HepG2 (cell line): Measurements from ENCODE around the gene ZNF556. TPM values are rescaled to one million over a fixed set of nuclear protein-coding genes. Genes with fewer than 3 reads are reported as not detected.

ENCODE experiments used
- CENPX ChIP-seq: sonication (generic); formaldehyde crosslinking; IDR thresholded peaks from 2 replicates; pipeline ENCODE4 v1.9.0; 2021; ENCODE audit warnings: mild to moderate bottlenecking, missing genetic modification reagents, moderate library complexity
- DNMT3B ChIP-seq: conservative IDR thresholded peaks from 2 replicates; pipeline ENCODE4 v1.6.1; 2016; ENCODE audit warnings: missing biosample characterization, control low read depth
- GABPB1 ChIP-seq: IDR thresholded peaks from 2 replicates; pipeline ENCODE4 v1.6.1; 2016; ENCODE audit warnings: mild to moderate bottlenecking, missing genetic modification reagents, moderate library complexity, missing compliant biosample characterization
- HDAC1 ChIP-seq: sonication (generic); formaldehyde crosslinking; IDR thresholded peaks from 2 replicates; pipeline ENCODE4 v1.5.1; 2020; ENCODE audit warnings: mild to moderate bottlenecking, missing genetic modification reagents
- KLF16 ChIP-seq, 2 experiments: sonication (generic) in 1 of 2; formaldehyde crosslinking in 1 of 2; IDR thresholded peaks; 2 replicates each; pipeline versions ENCODE4 v1.6.1 to v1.8.0; 2016 to 2023; ENCODE audit warnings: missing genetic modification reagents in 2 of 2, missing compliant biosample characterization in 1 of 2
- NBN ChIP-seq: fragments of 450-650 bp; conservative IDR thresholded peaks from 2 replicates; pipeline ENCODE4 v1.6.1; 2017
- NONO ChIP-seq, 2 experiments: fragments of 450-650 bp in 1 of 2; sonication (generic) in 1 of 2; formaldehyde crosslinking in 1 of 2; IDR thresholded peaks in 1 of 2; conservative IDR thresholded peaks in 1 of 2; 2 replicates each; pipeline versions ENCODE4 v1.6.1 to v1.8.0; 2017 to 2022; ENCODE audit warnings: mild to moderate bottlenecking in 1 of 2, missing genetic modification reagents in 1 of 2, moderate library complexity in 1 of 2
- PHF21A ChIP-seq: sonication (generic); formaldehyde crosslinking; IDR thresholded peaks from 2 replicates; pipeline ENCODE4 v1.5.0; 2020; ENCODE audit warnings: mild to moderate bottlenecking, missing genetic modification reagents
- POLR2A ChIP-seq, 2 experiments: IDR thresholded peaks; 2 replicates each; pipeline ENCODE4 v1.6.1; 2011; ENCODE audit warnings: low read depth in 2 of 2, low read length in 2 of 2, mild to moderate bottlenecking in 1 of 2, moderate library complexity in 1 of 2; ENCODE audit not compliant: insufficient read depth in 1 of 2
- RFX1 ChIP-seq: fragments of 450-650 bp; IDR thresholded peaks from 2 replicates; pipeline ENCODE4 v1.6.1; 2017
- TGIF2 ChIP-seq: IDR thresholded peaks from 2 replicates; pipeline ENCODE4 v1.6.1; 2016; ENCODE audit warnings: control low read depth, missing compliant biosample characterization
- ZFY ChIP-seq: sonication (generic); formaldehyde crosslinking; IDR thresholded peaks from 2 replicates; pipeline ENCODE4 v1.4.0; 2020; ENCODE audit warnings: missing genetic modification reagents
- ZNF713 ChIP-seq: sonication (generic); formaldehyde crosslinking; IDR thresholded peaks from 2 replicates; pipeline ENCODE4 v1.4.0; 2020; ENCODE audit warnings: mild to moderate bottlenecking, missing genetic modification reagents
- ZNF720 ChIP-seq: sonication (generic); formaldehyde crosslinking; IDR thresholded peaks from 2 replicates; pipeline ENCODE4 v1.4.0; 2020; ENCODE audit warnings: missing genetic modification reagents
- ZNF773 ChIP-seq: sonication (generic); formaldehyde crosslinking; IDR thresholded peaks from 2 replicates; pipeline ENCODE4 v1.4.0; 2020; ENCODE audit warnings: missing genetic modification reagents, borderline replicate concordance
- ZNF792 ChIP-seq: IDR thresholded peaks from 2 replicates; pipeline ENCODE4 v1.6.1; 2016
- ZNF816 ChIP-seq: sonication (generic); formaldehyde crosslinking; IDR thresholded peaks from 2 replicates; pipeline ENCODE4 v1.8.0; 2022; ENCODE audit warnings: missing genetic modification reagents, mild to moderate bottlenecking, borderline replicate concordance
- polyA plus RNA-seq, 8 experiments: library from polyadenylated mRNA; depleted of rRNA in 3 of 8; stranded (reverse) in 7 of 8; unstranded in 1 of 8; fragments of >200 nt; fragmentation: Illumina TruSeq in 4 of 8; extraction: Trizol in 4 of 8; gene quantifications; 2 replicates each; pipeline versions ENCODE4 v1.2.1 to v1.2.3, GENCODE V29; 2011 to 2016; ENCODE audit warnings: low read depth in 4 of 8, missing spikeins in 1 of 8, mixed read lengths in 1 of 8; ENCODE audit not compliant: insufficient read depth in 1 of 8
- total RNA-seq, 5 experiments: library from RNA; depleted of rRNA; stranded (reverse); fragments of >200 nt; fragmentation: Illumina TruSeq; extraction: Trizol; gene quantifications; 2 replicates each; pipeline ENCODE4 v1.2.3, GENCODE V29; 2016; ENCODE audit warnings: low read depth in 1 of 5
- TF ChIP-seq, protein P1 (sequence below): sonication (generic); formaldehyde crosslinking; IDR thresholded peaks from 2 replicates; pipeline ENCODE4 v1.4.0; 2020; ENCODE audit warnings: missing genetic modification reagents
- TF ChIP-seq, protein P2 (sequence below): sonication (generic); formaldehyde crosslinking; IDR thresholded peaks from 2 replicates; pipeline ENCODE4 v1.9.0; 2022; ENCODE audit warnings: missing genetic modification reagents, mild to moderate bottlenecking, borderline replicate concordance
- TF ChIP-seq, protein P3 (sequence below): sonication (generic); formaldehyde crosslinking; IDR thresholded peaks from 2 replicates; pipeline ENCODE4 v1.4.0; 2020; ENCODE audit warnings: missing genetic modification reagents
- TF ChIP-seq, protein P4 (sequence below): sonication (generic); formaldehyde crosslinking; IDR thresholded peaks from 2 replicates; pipeline ENCODE4 v1.4.0; 2020; ENCODE audit warnings: mild to moderate bottlenecking, missing genetic modification reagents
- TF ChIP-seq, protein P5 (sequence below): sonication (generic); formaldehyde crosslinking; IDR thresholded peaks from 2 replicates; pipeline ENCODE4 v1.5.0; 2020; ENCODE audit warnings: mild to moderate bottlenecking, missing genetic modification reagents

ZNF556 gene
- total and polyA plus RNA-seq, 2 of the 13 experiments (the other 11 are each of a cell fraction or from before 2014, with no cell fraction given): 4.2 to 28.6 TPM

DNA sequence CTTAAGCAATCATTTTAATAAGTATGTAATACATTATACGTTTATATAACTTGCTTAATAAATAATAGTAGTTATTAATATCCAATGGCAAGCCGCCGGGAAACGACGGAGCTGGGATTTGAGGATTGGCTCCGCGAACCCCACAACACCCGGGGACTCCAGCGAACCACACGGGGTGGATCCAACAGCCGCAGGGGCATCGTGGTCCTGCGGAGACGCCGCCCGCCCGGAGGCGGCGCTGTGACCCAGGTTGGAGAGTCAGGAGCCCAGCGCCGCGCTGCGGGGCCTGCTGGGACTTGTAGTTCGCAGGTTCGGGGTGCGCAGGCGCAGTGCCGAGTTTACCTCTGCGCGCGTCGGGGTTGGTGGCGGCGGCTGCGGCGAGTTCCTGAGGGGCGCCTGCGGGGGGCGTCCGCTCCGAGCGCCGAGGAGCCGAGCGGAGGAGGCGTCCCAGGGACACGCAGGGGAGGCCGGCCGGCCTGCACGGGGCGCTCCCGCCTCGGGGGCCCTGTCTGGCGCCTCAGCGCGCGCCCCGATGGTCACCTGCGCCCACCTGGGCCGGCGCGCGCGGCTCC lies 47.5 kb upstream of the ZNF556 start, which contains the start of gene ZNF554 (continued):
- TF ChIP-seq, protein P1, sequence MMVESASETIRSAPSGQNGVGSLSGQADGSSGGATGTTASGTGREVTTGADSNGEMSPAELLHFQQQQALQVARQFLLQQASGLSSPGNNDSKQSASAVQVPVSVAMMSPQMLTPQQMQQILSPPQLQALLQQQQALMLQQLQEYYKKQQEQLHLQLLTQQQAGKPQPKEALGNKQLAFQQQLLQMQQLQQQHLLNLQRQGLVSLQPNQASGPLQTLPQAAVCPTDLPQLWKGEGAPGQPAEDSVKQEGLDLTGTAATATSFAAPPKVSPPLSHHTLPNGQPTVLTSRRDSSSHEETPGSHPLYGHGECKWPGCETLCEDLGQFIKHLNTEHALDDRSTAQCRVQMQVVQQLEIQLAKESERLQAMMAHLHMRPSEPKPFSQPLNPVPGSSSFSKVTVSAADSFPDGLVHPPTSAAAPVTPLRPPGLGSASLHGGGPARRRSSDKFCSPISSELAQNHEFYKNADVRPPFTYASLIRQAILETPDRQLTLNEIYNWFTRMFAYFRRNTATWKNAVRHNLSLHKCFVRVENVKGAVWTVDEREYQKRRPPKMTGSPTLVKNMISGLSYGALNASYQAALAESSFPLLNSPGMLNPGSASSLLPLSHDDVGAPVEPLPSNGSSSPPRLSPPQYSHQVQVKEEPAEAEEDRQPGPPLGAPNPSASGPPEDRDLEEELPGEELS: peak; percentile 39; the same call in 1 of the 2 replicates
- no peak for TF ChIP-seq CENPX (CRISPR knock-in tag)
- TF ChIP-seq ZNF792: peak; percentile 62; the same call in 1 of the 2 replicates
- no peak for TF ChIP-seq RFX1
- no peak for TF ChIP-seq ZNF720 (CRISPR knock-in tag)
- peak; percentile 87 for TF ChIP-seq ZFY (CRISPR knock-in tag)
- TF ChIP-seq PHF21A (CRISPR knock-in tag): peak; percentile 71
- TF ChIP-seq, protein P2, sequence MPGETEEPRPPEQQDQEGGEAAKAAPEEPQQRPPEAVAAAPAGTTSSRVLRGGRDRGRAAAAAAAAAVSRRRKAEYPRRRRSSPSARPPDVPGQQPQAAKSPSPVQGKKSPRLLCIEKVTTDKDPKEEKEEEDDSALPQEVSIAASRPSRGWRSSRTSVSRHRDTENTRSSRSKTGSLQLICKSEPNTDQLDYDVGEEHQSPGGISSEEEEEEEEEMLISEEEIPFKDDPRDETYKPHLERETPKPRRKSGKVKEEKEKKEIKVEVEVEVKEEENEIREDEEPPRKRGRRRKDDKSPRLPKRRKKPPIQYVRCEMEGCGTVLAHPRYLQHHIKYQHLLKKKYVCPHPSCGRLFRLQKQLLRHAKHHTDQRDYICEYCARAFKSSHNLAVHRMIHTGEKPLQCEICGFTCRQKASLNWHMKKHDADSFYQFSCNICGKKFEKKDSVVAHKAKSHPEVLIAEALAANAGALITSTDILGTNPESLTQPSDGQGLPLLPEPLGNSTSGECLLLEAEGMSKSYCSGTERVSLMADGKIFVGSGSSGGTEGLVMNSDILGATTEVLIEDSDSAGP (CRISPR knock-in tag): peak; percentile 91
- no peak for TF ChIP-seq NONO (IDR thresholded peaks at IDR 0.05)
- peak; percentile 88; the same call in 1 of the 2 replicates for TF ChIP-seq NONO (CRISPR knock-in tag; conservative IDR thresholded peaks at IDR 0.05)
- peak; percentile 10 to 60; a peak in 1 of 4 replicates for TF ChIP-seq POLR2A (IDR thresholded peaks at IDR 0.05; ENCODE audit: insufficient read depth in 1 of 2, low read depth in 2 of 2, low read length in 2 of 2)
- TF ChIP-seq HDAC1 (CRISPR knock-in tag): peak; percentile 81
- TF ChIP-seq, protein P3, sequence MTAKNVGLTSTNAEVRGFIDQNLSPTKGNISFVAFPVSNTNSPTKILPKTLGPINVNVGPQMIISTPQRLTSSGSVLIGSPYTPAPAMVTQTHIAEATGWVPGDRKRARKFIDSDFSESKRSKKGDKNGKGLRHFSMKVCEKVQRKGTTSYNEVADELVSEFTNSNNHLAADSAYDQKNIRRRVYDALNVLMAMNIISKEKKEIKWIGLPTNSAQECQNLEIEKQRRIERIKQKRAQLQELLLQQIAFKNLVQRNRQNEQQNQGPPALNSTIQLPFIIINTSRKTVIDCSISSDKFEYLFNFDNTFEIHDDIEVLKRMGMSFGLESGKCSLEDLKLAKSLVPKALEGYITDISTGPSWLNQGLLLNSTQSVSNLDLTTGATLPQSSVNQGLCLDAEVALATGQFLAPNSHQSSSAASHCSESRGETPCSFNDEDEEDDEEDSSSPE (CRISPR knock-in tag): peak; percentile 62
- peak; percentile 80 for TF ChIP-seq TGIF2 (CRISPR knock-in tag)
- peak; percentile 91 for TF ChIP-seq GABPB1
- TF ChIP-seq ZNF816 (CRISPR knock-in tag): no peak
- TF ChIP-seq ZNF773 (CRISPR knock-in tag): no peak
- TF ChIP-seq, protein P4, sequence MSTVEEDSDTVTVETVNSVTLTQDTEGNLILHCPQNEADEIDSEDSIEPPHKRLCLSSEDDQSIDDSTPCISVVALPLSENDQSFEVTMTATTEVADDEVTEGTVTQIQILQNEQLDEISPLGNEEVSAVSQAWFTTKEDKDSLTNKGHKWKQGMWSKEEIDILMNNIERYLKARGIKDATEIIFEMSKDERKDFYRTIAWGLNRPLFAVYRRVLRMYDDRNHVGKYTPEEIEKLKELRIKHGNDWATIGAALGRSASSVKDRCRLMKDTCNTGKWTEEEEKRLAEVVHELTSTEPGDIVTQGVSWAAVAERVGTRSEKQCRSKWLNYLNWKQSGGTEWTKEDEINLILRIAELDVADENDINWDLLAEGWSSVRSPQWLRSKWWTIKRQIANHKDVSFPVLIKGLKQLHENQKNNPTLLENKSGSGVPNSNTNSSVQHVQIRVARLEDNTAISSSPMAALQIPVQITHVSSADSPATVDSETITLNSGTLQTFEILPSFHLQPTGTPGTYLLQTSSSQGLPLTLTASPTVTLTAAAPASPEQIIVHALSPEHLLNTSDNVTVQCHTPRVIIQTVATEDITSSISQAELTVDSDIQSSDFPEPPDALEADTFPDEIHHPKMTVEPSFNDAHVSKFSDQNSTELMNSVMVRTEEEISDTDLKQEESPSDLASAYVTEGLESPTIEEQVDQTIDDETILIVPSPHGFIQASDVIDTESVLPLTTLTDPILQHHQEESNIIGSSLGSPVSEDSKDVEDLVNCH: no peak
- TF ChIP-seq DNMT3B (CRISPR knock-in tag): no peak
- no peak for TF ChIP-seq ZNF713 (CRISPR knock-in tag)
- no peak for TF ChIP-seq NBN
- TF ChIP-seq, protein P5, sequence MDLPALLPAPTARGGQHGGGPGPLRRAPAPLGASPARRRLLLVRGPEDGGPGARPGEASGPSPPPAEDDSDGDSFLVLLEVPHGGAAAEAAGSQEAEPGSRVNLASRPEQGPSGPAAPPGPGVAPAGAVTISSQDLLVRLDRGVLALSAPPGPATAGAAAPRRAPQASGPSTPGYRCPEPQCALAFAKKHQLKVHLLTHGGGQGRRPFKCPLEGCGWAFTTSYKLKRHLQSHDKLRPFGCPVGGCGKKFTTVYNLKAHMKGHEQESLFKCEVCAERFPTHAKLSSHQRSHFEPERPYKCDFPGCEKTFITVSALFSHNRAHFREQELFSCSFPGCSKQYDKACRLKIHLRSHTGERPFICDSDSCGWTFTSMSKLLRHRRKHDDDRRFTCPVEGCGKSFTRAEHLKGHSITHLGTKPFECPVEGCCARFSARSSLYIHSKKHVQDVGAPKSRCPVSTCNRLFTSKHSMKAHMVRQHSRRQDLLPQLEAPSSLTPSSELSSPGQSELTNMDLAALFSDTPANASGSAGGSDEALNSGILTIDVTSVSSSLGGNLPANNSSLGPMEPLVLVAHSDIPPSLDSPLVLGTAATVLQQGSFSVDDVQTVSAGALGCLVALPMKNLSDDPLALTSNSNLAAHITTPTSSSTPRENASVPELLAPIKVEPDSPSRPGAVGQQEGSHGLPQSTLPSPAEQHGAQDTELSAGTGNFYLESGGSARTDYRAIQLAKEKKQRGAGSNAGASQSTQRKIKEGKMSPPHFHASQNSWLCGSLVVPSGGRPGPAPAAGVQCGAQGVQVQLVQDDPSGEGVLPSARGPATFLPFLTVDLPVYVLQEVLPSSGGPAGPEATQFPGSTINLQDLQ (CRISPR knock-in tag): no peak
- peak in 1 of 2 experiments; percentile 83; a peak in 2 of 4 replicates for TF ChIP-seq KLF16 (CRISPR knock-in tag; IDR thresholded peaks at IDR 0.05)
